HepG2 (cell line): Measurements from ENCODE around the gene PIK3CA. TPM values are rescaled to one million over a fixed set of nuclear protein-coding genes. Genes with fewer than 3 reads are reported as not detected.

Experiments used
- ATAC-seq: fragments of 200-7000 bp; cut with Tn5 transposase; 3 replicates; pipeline ENCODE4 v1.9.1; 2020; ENCODE audit warnings: mild to moderate bottlenecking, moderate library complexity
- BruUV-seq: library from RNA; stranded (reverse); fragments of 400-500 nt; replicated peaks from 2 replicates; lab custom pipeline; 2021; lab: Mats Ljungman, UMichigan
- CTCF ChIA-PET: fragments of 300-600 bp; formaldehyde crosslinking; extraction: SDS; loops from one replicate; lab custom pipeline; 2021; ENCODE audit warnings: low total read pairs, inconsistent platforms, low intra/inter-chr PET ratio; lab: Yijun Ruan, JAX
- POLR2A ChIA-PET: fragments of 350-600 bp; sonication (Branson Sonifier 250); formaldehyde crosslinking; loops from one replicate; lab custom pipeline; 2020; ENCODE audit warnings: antibody characterized with exemption, inconsistent platforms; lab: Yijun Ruan, JAX
- DNase-seq: peaks from one replicate; pipeline ENCODE4 v3.0.0-alpha.2; 2015; ENCODE audit warnings: low spot score
- FAIRE-seq: peaks from 3 replicates; lab custom pipeline; 2011; peaks lifted over from hg19 to GRCh38; lab: Jason Lieb, UNC
- H2AFZ ChIP-seq: one replicate; pipeline ENCODE4 v1.6.1; 2011; ENCODE audit warnings: low read length, inconsistent platforms
- H3K27ac ChIP-seq: fragments of 300-600 bp; 3 replicates; pipeline ENCODE4 v1.8.0; 2011; ENCODE audit warnings: mixed run types, mild to moderate bottlenecking, mixed read lengths, low read length, inconsistent platforms; ENCODE audit not compliant: insufficient read depth; ENCODE audit errors: extremely low read length
- H3K27me3 ChIP-seq, 2 experiments: fragments of 200-600 bp in 1 of 2; 2 replicates in 1 of 2; 3 replicates in 1 of 2; pipeline versions ENCODE4 v1.6.0 to v1.8.0; 2011; ENCODE audit warnings: low read length in 2 of 2, mild to moderate bottlenecking in 2 of 2, moderate library complexity in 2 of 2, inconsistent platforms in 1 of 2; ENCODE audit not compliant: insufficient read depth in 2 of 2, control insufficient read depth in 1 of 2
- H3K36me3 ChIP-seq, 2 experiments: fragments of 200-600 bp in 1 of 2; replicated peaks in 1 of 2; 2 replicates in 1 of 2; 3 replicates in 1 of 2; pipeline versions ENCODE4 v1.5.1 to v1.8.0; 2011; ENCODE audit warnings: low read length in 2 of 2, inconsistent platforms in 1 of 2; ENCODE audit not compliant: insufficient read depth in 2 of 2, control insufficient read depth in 1 of 2
- H3K4me1 ChIP-seq: 2 replicates; pipeline ENCODE4 v1.5.1; 2012; ENCODE audit warnings: low read length, inconsistent platforms; ENCODE audit not compliant: insufficient read depth
- H3K4me2 ChIP-seq: 2 replicates; pipeline ENCODE4 v1.6.0; 2011; ENCODE audit warnings: low read depth, low read length, inconsistent platforms
- H3K4me3 ChIP-seq, 3 experiments: fragments of 200-600 bp in 1 of 3; sonication (generic), shearing (Covaris generic) in 1 of 3; replicated peaks in 1 of 3; 2 replicates each; pipeline ENCODE4 v1.5.1; 2011 to 2016; ENCODE audit warnings: low read length in 3 of 3, inconsistent platforms in 2 of 3, low read depth in 2 of 3, mild to moderate bottlenecking in 2 of 3, control low read depth in 1 of 3, mixed read lengths in 1 of 3; ENCODE audit not compliant: insufficient read depth in 1 of 3
- H3K79me2 ChIP-seq: one replicate; pipeline ENCODE4 v1.6.1; 2011; ENCODE audit warnings: low read length, inconsistent platforms; ENCODE audit not compliant: insufficient read depth
- H3K9ac ChIP-seq: 2 replicates; pipeline ENCODE4 v1.6.0; 2011; ENCODE audit warnings: mild to moderate bottlenecking, low read depth, low read length, inconsistent platforms; ENCODE audit not compliant: insufficient read depth
- H3K9me3 ChIP-seq: 2 replicates; pipeline ENCODE4 v1.5.1; 2012; ENCODE audit warnings: mild to moderate bottlenecking, low read length
- H4K20me1 ChIP-seq: 2 replicates; pipeline ENCODE4 v1.6.0; 2011; ENCODE audit warnings: inconsistent platforms, mild to moderate bottlenecking, low read length, moderate library complexity; ENCODE audit not compliant: insufficient read depth
- ATF7 ChIP-seq, 2 experiments: fragments of 450-650 bp in 1 of 2; sonication (generic) in 1 of 2; formaldehyde crosslinking in 1 of 2; IDR thresholded peaks; 2 replicates each; pipeline versions ENCODE4 v1.4.0 to v1.6.1; 2016 to 2020; ENCODE audit warnings: antibody characterized with exemption in 1 of 2, mild to moderate bottlenecking in 1 of 2, missing genetic modification reagents in 1 of 2
- BCL6 ChIP-seq: IDR thresholded peaks from 2 replicates; pipeline ENCODE4 v1.6.1; 2016; ENCODE audit warnings: missing genetic modification reagents, missing compliant biosample characterization
- MXI1 ChIP-seq: IDR thresholded peaks from 3 replicates; pipeline ENCODE4 v1.6.1; 2012; ENCODE audit warnings: low read depth, low read length, inconsistent platforms, borderline replicate concordance
- PCBP2 ChIP-seq: fragments of 200-400 bp; formaldehyde crosslinking; optimal IDR thresholded peaks from 2 replicates; pipeline ENCODE3; 2018; ENCODE audit warnings: low read length, low read depth; ENCODE audit not compliant: poor library complexity, severe bottlenecking
- POLR2AphosphoS5 ChIP-seq: IDR thresholded peaks from 2 replicates; pipeline ENCODE4 v1.6.1; 2012; ENCODE audit warnings: low read depth, low read length
- REPIN1 ChIP-seq: sonication (generic); formaldehyde crosslinking; IDR thresholded peaks from 2 replicates; pipeline ENCODE4 v1.8.0; 2022; ENCODE audit warnings: missing genetic modification reagents, low read depth, mild to moderate bottlenecking, borderline replicate concordance
- SCMH1 ChIP-seq: sonication (generic); formaldehyde crosslinking; IDR thresholded peaks from 2 replicates; pipeline ENCODE4 v1.9.0; 2021; ENCODE audit warnings: missing genetic modification reagents, mild to moderate bottlenecking, borderline replicate concordance
- ZFP37 ChIP-seq: sonication (generic); formaldehyde crosslinking; IDR thresholded peaks from 2 replicates; pipeline ENCODE4 v1.4.0; 2020; ENCODE audit warnings: missing genetic modification reagents, borderline replicate concordance
- ZNF12 ChIP-seq: sonication (generic); formaldehyde crosslinking; IDR thresholded peaks from 2 replicates; pipeline ENCODE4 v1.5.0; 2020; ENCODE audit warnings: missing genetic modification reagents
- ZNF225 ChIP-seq: sonication (generic); formaldehyde crosslinking; IDR thresholded peaks from 2 replicates; pipeline ENCODE4 v1.4.0; 2020; ENCODE audit warnings: mild to moderate bottlenecking, missing genetic modification reagents
- ZNF335 ChIP-seq: sonication (generic); formaldehyde crosslinking; IDR thresholded peaks from 2 replicates; pipeline ENCODE4 v1.4.0; 2020; ENCODE audit warnings: missing genetic modification reagents
- ZNF780A ChIP-seq: sonication (generic); formaldehyde crosslinking; IDR thresholded peaks from 2 replicates; pipeline ENCODE4 v1.8.0; 2022; ENCODE audit warnings: mild to moderate bottlenecking, missing genetic modification reagents, moderate library complexity
- WGBS: methylation state at CpG from one replicate; pipeline ENCODE4 v1.1.6; 2017; ENCODE audit warnings: low lambda C conversion rate; 5-methylcytosine and 5-hydroxymethylcytosine counted together
- in situ Hi-C: cut with HindIII; loops from 2 replicates; pipeline ENCODE4 v1.10.0; 2017; ENCODE audit warnings: low pct_unique_long_range_greater_than_20kb; ENCODE audit not compliant: extremely low pct_ligation_motif_present
- intact Hi-C: fragments of 100-400 bp; cut with micrococcal nuclease; formaldehyde crosslinking; loops from one replicate; pipeline ENCODE4 v1.10.0; 2022; ENCODE audit not compliant: unreplicated experiment
- polyA plus RNA-seq, 8 experiments: library from polyadenylated mRNA; depleted of rRNA in 3 of 8; stranded (reverse) in 7 of 8; unstranded in 1 of 8; fragments of >200 nt; fragmentation: Illumina TruSeq in 4 of 8; extraction: Trizol in 4 of 8; gene quantifications; 2 replicates each; pipeline versions ENCODE4 v1.2.1 to v1.2.3, GENCODE V29; 2011 to 2016; ENCODE audit warnings: low read depth in 4 of 8, missing spikeins in 1 of 8, mixed read lengths in 1 of 8; ENCODE audit not compliant: insufficient read depth in 1 of 8
- total RNA-seq, 5 experiments: library from RNA; depleted of rRNA; stranded (reverse); fragments of >200 nt; fragmentation: Illumina TruSeq; extraction: Trizol; gene quantifications; 2 replicates each; pipeline ENCODE4 v1.2.3, GENCODE V29; 2016; ENCODE audit warnings: low read depth in 1 of 5
- TF ChIP-seq, protein P1 (sequence below): sonication (generic); formaldehyde crosslinking; IDR thresholded peaks from 2 replicates; pipeline ENCODE4 v1.9.0; 2022; ENCODE audit warnings: low read depth, missing genetic modification reagents
- TF ChIP-seq, protein P2 (sequence below): IDR thresholded peaks from 2 replicates; pipeline ENCODE4 v1.6.1; 2016; ENCODE audit warnings: mild to moderate bottlenecking

Gene PIK3CA
- total and polyA plus RNA-seq, 2 of the 13 experiments (the other 11 are each of a cell fraction or from before 2014, with no cell fraction given): 5.7 to 11.4 TPM

DNA sequence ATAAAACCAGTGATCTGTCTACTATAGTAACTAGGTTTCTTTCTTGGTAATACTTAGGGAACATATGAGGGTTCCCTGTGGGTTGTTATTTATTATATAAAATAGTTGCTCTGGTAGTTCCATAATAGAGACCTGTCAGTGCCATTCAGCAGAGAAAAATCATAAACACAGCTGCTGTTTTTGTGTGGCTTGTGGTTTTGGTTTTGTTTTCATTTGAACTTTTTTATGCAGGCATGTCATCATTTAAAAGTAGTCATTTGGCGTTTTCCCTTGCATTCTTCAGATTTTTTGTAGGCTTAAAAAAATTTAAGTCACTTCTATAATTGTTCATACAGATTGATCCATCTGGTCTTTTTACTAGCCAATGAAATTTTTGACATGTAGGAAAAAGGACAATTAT is 47.9 kb downstream of the PIK3CA start (continued):
- TF ChIP-seq, protein P1, sequence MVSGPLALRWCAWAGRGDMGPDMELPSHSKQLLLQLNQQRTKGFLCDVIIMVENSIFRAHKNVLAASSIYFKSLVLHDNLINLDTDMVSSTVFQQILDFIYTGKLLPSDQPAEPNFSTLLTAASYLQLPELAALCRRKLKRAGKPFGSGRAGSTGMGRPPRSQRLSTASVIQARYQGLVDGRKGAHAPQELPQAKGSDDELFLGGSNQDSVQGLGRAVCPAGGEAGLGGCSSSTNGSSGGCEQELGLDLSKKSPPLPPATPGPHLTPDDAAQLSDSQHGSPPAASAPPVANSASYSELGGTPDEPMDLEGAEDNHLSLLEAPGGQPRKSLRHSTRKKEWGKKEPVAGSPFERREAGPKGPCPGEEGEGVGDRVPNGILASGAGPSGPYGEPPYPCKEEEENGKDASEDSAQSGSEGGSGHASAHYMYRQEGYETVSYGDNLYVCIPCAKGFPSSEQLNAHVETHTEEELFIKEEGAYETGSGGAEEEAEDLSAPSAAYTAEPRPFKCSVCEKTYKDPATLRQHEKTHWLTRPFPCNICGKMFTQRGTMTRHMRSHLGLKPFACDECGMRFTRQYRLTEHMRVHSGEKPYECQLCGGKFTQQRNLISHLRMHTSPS (CRISPR knock-in tag): no peak
- TF ChIP-seq MXI1: no peak
- no peak for TF ChIP-seq POLR2AphosphoS5
- TF ChIP-seq ZNF335 (CRISPR knock-in tag): no peak
- no peak for TF ChIP-seq ZFP37 (CRISPR knock-in tag)
- TF ChIP-seq, protein P2, sequence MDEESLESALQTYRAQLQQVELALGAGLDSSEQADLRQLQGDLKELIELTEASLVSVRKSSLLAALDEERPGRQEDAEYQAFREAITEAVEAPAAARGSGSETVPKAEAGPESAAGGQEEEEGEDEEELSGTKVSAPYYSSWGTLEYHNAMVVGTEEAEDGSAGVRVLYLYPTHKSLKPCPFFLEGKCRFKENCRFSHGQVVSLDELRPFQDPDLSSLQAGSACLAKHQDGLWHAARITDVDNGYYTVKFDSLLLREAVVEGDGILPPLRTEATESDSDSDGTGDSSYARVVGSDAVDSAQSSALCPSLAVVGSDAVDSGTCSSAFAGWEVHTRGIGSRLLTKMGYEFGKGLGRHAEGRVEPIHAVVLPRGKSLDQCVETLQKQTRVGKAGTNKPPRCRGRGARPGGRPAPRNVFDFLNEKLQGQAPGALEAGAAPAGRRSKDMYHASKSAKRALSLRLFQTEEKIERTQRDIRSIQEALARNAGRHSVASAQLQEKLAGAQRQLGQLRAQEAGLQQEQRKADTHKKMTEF (CRISPR knock-in tag): no peak
- no peak for TF ChIP-seq ZNF780A (CRISPR knock-in tag)

DNA sequence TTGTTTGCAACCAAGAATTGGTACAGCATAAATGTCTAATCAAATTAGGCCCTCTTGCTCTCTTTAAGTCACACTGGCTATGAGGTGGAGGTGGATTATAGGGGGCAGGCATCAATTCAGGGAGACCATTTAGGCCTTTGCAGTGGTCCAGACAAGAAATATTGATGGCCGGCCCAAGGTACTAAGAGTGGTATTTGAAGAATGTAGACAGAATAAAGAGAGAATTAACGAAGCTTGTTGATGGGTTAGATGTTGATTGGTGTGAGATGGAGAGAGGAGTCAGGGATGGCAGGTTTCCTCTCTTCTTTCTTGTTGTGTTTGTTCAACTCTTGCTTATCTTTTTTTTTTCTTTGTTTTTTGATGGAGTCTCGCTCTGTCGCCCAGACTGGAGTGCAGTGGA is 48.5 kb downstream of the PIK3CA start:
- BruUV-seq: no TSS peak
- Histone ChIP-seq H3K36me3 (0 out of 5 replicates have a peak, but pooled peaks cover 0 to 3% of the 10 kb centered on the region in 2 experiments), H3K27ac (no peak overlapping the region), H3K79me2 (no peaks in the 10 kb centered on the region), H3K27me3 (no peaks in the 10 kb centered on the region), H4K20me1 (peaks cover 5% of the 10 kb centered on the region; the same call in 1 of the 2 replicates), H3K4me3 (no peak overlapping the region), H3K4me1 (peaks cover 8% of the 10 kb centered on the region), H3K9me3 (no peaks in the 10 kb centered on the region), H2AFZ (no peak overlapping the region), H3K9ac (no peak overlapping the region), H3K4me2 (no peak overlapping the region)
- no peak for FAIRE-seq
- POLR2A ChIA-PET: no interaction called here
- in situ Hi-C loops: no loop called here
- intact Hi-C loops: no loop called here
- WGBS: 95% methylated on average over 4 of the region's 4 CpGs
- CTCF ChIA-PET: no interaction called here
- TF ChIP-seq REPIN1 (CRISPR knock-in tag) (no peak), ZNF12 (CRISPR knock-in tag) (no peak), SCMH1 (CRISPR knock-in tag) (no peak), BCL6 (CRISPR knock-in tag) (no peak), PCBP2 (no peak), ZNF225 (CRISPR knock-in tag) (no peak), ATF7 (IDR thresholded peaks at IDR 0.05) (no peak), ATF7 (CRISPR knock-in tag; IDR thresholded peaks at IDR 0.05) (no peak)
- DNase-seq: no peak
- ATAC-seq: no peak
